HG03159 (cell line): Measurements from ENCODE around the gene PCDHA13.
"Not testable (repeated sequence)": the region's sequence is repeated elsewhere in the genome, so short reads cannot be mapped to it uniquely, and the experiment has no call there.

Source experiments
- ATAC-seq: cut with Tn5 transposase; IDR thresholded peaks from one replicate; pipeline ENCODE4 v1.9.1; 2021; ENCODE audit warnings: mild to moderate bottlenecking, moderate library complexity; ENCODE audit not compliant: unreplicated experiment

The PCDHA13 gene, protein sequence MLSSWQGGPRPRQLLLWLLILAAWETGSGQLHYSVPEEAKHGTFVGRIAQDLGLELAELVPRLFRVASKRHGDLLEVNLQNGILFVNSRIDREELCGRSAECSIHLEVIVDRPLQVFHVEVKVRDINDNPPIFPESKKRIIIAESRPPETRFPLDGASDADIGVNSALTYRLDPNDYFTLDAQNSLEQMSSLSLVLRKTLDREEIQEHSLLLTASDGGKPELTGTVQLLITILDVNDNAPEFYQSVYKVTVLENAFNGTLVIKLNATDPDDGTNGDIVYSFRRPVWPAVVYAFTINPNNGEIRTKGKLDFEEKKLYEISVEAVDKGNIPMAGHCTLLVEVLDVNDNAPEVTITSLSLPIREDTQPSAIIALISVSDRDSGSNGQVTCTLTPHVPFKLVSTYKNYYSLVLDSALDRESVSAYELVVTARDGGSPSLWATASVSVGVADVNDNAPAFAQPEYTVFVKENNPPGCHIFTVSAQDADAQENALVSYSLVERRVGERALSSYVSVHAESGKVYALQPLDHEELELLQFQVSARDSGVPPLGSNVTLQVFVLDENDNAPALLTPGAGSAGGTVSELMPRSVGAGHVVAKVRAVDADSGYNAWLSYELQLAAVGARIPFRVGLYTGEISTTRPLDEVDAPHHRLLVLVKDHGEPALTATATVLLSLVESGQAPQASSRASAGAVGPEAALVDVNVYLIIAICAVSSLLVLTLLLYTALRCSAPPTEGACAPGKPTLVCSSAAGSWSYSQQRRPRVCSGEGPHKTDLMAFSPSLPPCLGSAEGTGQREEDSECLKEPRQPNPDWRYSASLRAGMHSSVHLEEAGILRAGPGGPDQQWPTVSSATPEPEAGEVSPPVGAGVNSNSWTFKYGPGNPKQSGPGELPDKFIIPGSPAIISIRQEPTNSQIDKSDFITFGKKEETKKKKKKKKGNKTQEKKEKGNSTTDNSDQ

DNA sequence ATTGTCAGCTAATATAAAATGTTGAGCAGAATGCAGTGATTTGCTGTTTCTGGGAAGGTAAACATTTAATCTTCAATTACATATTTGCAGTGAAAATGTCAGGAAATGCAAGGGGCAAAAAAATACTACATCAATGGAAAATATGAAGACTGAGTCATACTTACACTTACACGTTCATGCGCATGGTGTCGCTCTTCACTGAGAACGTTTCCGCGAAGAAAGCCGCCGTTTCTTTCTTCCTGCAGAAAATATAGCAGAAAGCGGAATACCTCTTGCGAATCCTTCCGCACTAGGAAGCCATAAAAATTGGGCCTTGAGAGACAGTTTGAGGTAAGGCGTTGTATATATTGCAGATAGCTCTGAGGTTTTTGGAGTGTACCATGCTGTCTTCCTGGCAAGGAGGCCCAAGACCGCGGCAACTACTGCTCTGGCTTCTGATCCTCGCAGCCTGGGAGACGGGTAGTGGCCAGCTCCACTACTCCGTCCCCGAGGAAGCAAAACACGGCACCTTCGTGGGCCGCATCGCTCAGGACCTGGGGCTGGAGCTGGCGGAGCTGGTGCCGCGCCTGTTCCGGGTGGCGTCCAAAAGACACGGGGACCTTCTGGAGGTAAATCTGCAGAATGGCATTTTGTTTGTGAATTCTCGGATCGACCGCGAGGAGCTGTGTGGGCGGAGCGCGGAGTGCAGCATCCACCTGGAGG, at the start of gene PCDHA13:
PCDHA13 (plus strand) TSS at position 236 of the 702 bp plus-strand sequence; CDS start at position 381, 145 bp downstream.
- ATAC-seq = no peak

DNA sequence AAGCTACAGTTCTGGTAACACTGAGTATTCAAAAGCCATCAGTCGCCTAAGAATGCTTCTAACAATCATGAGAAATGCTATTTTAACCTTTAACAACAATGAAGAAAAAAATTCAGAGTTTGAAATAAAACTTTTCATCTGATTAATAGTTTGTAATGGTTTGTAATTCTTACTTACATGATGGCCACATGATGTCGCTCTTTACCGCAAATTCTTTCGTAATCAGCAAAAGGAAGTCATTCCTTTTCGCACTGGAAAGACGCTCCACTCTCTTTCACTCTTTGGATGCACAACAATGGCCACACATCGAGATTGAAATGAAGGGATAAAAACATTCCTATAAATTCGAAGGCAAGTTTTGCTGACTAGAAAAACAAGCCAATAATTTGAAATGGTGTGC, 47.9 kb upstream of the PCDHA13 start, which contains the start of gene PCDHA7:
PCDHA7 (plus strand) TSS at position 277 of the 400 bp plus-strand sequence; CDS start at position 392, 115 bp downstream.
- ATAC-seq = no peak

DNA sequence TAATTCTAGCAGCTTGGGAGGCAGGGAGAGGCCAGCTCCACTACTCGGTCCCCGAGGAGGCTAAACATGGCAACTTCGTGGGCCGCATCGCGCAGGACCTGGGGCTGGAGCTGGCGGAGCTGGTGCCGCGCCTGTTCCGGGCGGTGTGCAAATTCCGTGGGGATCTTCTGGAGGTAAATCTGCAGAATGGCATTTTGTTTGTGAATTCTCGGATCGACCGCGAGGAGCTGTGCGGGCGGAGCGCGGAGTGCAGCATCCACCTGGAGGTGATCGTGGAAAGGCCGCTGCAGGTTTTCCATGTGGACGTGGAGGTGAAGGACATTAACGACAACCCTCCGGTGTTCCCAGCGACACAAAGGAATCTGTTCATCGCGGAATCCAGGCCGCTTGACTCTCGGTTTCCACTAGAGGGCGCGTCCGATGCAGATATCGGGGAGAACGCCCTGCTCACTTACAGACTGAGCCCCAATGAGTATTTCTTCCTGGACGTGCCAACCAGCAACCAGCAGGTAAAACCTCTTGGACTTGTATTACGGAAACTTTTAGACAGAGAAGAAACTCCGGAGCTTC, 47.4 kb upstream of the PCDHA13 start:
- not testable (repeated sequence) for ATAC-seq

DNA sequence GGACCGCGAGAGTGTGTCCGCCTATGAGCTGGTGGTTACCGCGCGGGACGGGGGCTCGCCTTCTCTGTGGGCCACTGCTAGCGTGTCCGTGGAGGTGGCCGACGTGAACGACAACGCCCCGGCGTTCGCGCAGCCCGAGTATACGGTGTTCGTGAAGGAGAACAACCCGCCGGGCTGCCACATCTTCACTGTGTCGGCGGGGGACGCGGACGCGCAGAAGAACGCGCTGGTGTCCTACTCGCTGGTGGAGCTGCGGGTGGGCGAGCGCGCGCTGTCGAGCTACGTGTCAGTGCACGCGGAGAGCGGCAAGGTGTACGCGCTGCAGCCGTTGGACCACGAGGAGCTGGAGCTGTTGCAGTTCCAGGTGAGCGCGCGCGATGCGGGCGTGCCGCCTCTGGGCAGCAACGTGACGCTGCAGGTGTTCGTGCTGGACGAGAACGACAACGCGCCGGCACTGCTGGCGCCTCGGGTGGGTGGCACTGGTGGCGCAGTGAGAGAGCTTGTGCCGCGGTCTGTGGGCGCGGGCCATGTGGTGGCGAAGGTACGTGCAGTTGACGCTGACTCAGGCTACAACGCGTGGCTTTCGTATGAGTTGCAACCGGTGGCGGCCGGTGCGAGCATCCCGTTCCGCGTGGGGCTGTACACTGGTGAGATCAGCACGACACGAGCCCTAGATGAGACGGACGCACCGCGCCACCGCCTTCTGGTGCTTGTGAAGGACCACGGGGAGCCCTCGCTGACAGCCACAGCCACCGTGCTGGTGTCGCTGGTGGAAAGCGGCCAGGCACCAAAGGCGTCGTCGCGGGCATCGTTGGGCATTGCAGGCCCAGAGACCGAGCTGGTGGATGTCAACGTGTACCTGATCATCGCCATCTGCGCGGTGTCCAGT, 46.1 kb upstream of the PCDHA13 start:
- no peak for ATAC-seq

DNA sequence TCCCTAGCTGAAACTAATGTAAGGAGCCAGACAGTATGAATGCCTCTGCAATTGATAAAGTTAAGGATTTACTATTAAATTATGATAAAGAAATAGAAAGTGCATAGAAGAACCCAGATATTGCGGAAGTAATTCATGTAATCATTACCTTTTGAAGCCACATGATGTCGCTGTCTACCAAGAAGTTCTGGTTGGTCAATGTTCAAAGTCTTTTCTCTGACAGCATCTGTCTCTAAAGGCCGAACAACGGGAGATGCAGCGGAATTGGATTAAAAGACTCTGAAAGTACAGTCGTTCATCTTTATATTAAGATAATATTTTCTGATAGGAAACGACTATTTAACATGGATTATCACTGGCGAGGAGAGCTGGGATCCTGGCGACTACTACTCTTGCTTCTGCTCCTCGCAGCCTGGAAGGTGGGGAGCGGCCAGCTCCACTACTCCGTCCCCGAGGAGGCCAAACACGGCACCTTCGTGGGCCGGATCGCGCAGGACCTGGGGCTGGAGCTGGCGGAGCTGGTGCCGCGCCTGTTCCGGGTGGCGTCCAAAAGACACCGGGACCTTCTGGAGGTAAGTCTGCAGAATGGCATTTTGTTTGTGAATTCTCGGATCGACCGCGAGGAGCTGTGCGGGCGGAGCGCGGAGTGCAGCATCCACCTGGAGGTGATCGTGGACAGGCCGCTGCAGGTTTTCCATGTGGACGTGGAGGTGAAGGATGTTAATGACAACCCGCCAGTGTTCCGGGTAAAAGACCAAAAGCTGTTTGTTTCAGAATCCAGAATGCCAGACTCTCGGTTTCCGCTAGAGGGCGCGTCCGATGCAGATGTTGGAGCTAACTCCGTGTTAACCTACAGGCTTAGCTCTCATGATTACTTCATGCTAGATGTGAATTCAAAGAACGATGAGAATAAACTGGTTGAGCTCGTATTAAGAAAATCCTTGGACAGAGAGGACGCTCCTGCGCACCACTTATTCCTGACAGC, 40.7 kb upstream of the PCDHA13 start, which contains the start of gene PCDHA8:
PCDHA8 (plus strand) TSS at position 210 of the 985 bp plus-strand sequence; CDS start at position 345, 135 bp downstream.
- no peak for ATAC-seq

DNA sequence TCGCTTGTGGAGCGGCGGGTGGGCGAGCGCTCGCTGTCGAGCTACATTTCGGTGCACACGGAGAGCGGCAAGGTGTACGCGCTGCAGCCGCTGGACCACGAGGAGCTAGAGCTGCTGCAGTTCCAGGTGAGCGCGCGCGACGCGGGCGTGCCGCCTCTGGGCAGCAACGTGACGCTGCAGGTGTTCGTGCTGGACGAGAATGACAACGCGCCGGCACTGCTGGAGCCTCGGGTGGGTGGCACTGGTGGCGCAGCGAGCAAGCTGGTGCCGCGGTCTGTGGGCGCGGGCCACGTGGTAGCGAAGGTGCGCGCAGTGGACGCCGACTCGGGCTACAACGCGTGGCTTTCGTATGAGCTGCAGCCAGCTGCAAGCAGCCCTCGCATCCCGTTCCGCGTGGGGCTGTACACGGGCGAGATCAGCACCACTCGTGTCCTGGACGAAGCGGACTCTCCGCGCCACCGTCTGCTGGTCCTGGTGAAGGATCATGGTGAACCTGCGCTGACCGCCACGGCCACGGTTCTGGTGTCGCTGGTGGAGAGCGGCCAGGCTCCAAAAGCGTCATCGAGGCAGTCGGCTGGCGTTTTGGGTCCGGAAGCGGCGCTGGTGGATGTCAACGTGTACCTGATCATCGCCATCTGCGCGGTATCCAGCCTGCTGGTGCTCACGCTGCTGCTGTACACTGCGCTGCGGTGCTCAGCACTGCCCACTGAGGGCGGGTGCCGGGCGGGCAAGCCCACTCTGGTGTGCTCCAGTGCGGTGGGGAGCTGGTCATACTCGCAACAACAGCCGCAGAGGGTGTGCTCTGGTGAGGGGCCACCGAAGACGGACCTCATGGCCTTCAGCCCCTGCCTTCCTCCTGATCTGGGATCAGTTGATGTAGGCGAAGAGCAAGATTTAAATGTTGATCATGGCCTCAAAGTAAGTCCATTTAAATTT, 38.9 kb upstream of the PCDHA13 start:
- no peak for ATAC-seq

DNA sequence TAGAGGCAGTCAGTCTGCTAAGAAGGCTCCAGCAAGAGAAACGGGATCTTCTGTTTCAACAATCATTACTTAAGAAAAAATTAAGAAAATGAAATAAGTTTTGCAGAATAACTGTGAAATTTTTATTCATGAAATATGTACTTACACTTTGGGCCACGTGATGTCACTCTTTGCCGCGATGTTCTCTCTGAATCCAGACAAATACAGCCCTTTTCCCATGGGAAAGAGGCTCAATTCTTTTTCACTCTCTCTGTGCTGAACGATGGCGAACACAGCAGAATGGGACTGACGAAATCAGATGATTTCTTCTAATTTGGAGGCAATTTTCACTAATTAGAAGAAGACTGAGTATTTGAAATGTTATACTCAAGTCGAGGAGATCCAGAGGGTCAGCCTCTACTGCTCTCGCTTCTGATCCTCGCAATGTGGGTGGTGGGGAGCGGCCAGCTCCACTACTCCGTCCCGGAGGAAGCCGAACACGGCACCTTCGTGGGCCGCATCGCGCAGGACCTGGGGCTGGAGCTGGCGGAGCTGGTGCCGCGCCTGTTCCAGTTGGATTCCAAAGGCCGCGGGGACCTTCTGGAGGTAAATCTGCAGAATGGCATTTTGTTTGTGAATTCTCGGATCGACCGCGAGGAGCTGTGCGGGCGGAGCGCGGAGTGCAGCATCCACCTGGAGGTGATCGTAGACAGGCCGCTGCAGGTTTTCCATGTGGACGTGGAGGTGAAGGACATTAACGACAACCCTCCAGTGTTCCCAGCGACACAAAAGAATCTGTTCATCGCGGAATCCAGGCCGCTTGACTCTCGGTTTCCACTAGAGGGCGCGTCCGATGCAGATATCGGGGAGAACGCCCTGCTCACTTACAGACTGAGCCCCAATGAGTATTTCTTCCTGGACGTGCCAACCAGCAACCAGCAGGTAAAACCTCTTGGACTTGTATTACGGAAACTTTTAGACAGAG, 33.5 kb upstream of the PCDHA13 start, which contains the start of gene PCDHA9:
PCDHA9 (plus strand) TSS at position 244 of the 964 bp plus-strand sequence; CDS start at position 358, 114 bp downstream.
- not testable (repeated sequence) for ATAC-seq

DNA sequence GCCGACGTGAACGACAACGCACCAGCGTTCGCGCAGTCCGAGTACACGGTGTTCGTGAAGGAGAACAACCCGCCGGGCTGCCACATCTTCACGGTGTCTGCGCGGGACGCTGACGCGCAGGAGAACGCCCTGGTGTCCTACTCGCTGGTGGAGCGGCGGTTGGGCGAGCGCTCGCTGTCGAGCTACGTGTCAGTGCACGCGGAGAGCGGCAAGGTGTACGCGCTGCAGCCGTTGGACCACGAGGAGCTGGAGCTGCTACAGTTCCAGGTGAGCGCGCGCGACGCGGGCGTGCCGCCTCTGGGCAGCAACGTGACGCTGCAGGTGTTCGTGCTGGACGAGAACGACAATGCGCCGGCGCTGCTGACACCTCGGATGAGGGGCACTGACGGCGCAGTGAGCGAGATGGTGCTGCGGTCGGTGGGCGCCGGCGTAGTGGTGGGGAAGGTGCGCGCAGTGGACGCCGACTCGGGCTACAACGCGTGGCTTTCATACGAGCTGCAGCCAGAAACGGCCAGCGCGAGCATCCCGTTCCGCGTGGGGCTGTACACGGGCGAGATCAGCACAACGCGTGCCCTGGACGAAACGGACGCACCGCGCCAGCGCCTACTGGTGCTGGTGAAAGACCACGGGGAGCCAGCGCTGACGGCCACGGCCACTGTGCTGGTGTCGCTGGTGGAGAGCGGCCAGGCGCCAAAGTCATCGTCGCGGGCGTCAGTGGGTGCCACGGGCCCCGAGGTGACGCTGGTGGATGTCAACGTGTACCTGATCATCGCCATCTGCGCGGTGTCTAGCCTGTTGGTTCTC, 31.9 kb upstream of the PCDHA13 start:
- not testable (repeated sequence) for ATAC-seq

DNA sequence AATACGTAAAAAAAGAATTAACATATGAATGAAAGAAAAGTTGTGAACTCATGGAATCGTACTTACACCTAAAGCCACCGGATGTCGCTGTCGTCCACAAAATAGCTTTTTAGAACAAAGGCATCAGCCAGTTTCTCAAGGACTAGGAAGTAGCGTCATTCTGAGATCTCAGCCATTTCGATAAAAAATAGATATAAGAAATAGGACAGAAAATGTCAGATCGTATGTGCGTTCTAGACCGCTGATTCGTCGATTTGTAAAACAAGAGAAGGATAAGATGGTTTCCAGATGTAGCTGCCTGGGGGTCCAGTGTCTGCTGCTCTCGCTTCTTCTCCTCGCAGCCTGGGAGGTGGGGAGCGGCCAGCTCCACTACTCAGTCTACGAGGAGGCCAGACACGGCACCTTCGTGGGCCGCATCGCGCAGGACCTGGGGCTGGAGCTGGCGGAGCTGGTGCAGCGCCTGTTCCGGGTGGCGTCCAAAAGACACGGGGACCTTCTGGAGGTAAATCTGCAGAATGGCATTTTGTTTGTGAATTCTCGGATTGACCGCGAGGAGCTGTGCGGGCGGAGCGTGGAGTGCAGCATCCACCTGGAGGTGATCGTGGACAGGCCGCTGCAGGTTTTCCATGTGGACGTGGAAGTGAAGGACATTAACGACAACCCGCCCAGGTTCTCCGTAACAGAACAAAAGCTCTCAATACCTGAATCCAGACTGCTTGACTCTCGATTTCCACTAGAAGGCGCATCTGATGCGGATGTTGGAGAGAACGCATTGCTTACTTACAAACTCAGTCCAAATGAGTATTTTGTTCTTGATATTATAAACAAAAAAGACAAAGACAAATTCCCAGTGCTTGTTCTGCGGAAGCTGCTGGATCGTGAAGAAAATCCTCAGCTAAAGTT, 25.9 kb upstream of the PCDHA13 start, which contains the start of gene PCDHA10:
PCDHA10 (plus strand) TSS at position 126 of the 903 bp plus-strand sequence; CDS start at position 278, 152 bp downstream.
- no peak for ATAC-seq

DNA sequence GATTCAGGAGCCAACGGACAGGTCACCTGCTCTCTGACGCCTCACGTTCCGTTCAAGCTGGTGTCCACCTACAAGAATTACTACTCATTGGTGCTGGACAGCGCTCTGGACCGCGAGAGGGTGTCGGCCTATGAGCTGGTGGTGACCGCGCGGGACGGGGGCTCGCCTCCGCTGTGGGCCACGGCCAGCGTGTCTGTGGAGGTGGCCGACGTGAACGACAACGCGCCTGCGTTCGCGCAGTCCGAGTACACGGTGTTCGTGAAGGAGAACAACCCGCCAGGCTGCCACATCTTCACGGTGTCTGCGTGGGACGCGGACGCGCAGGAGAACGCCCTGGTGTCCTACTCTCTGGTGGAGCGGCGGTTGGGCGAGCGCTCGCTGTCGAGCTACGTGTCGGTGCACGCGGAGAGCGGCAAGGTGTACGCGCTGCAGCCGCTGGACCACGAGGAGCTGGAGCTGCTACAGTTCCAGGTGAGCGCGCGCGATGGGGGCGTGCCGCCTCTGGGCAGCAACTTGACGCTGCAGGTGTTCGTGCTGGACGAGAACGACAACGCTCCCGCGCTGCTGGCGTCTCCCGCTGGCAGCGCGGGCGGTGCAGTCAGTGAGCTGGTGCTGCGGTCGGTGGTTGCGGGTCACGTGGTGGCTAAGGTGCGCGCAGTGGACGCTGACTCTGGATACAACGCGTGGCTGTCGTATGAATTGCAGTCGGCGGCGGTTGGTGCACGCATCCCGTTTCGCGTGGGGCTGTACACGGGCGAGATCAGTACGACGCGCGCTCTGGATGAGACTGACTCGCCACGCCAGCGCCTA, 24.5 kb upstream of the PCDHA13 start:
- no peak for ATAC-seq

DNA sequence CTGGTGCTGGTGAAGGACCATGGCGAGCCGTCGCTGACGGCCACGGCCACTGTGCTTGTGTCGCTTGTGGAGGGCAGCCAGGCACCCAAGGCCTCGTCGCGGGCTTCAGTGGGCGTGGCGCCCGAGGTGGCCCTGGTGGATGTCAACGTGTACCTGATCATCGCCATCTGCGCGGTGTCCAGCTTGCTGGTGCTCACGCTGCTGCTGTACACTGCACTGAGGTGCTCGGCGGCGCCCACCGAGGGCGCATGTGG, 24.0 kb upstream of the PCDHA13 start:
- ATAC-seq = no peak

DNA sequence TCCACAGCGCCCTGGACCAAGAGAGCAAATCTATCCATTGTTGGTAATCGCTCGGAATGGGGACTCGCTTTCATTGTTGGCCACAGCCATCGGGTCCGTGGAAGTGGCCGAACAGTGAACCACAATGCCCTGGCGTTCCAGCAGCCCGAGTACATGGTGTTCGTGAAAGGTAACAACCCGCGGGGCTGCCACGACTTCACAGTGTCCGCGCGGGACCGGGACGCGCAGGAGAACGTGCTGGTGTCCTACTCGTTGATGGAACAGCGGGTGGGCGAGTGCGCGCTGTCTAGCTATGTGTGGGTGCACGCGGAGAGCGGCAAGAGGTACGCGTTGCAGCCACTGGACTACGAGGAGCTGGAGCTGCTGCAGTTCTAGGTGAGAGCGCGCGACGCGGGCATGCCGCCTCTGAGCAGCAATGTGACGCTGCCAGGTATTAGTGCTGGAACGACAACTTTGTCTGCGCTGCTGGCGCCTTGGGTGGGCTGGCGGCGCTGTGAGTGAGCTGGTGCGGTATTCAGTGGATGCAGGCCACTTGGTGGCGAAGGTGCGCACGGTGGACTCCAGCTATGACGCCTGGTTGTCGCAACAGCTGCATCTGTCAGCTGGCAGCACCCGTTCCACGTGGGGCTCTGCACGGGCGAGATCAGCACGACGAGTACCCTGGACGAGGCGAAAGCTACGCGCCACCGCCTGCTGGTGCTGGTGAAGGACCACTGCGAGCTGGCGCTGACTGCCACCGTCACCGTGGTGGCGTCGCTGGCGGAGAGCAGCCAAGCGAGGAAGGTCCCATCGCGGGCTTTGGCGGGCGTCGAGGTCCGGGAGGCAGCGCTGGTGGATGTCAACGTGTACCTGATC, 19.3 kb upstream of the PCDHA13 start:
- ATAC-seq = no peak
